Motor neuron (in vitro differentiated cells): ENCODE results near the gene ENKUR. TPM values are rescaled to one million over a fixed set of nuclear protein-coding genes. Genes with fewer than 3 reads are reported as not detected.
A peak's percentile ranks its signal among the peaks of the same experiment; 100 is the strongest.
"Not testable (repeated sequence)": the region's sequence is repeated elsewhere in the genome, so short reads cannot be mapped to it uniquely, and the experiment has no call there.

ENCODE experiments used
- ATAC-seq, 8 experiments: fragments of 200-7000 bp; cut with Tn5 transposase; replicated peaks in 6 of 8; 2 replicates each; pipeline ENCODE4 v1.8.0; 2021; ENCODE audit warnings: mild to moderate bottlenecking in 8 of 8, moderate library complexity in 8 of 8
- H3K27ac ChIP-seq, 2 donors: fragments of 250-450 bp; sonication (Bioruptor Pico); 2 replicates each; pipeline ENCODE4 v1.9.0; 2021; ENCODE audit warnings: antibody characterized with exemption in 2 of 2, mild to moderate bottlenecking in 2 of 2, moderate library complexity in 1 of 2
- H3K4me1 ChIP-seq, 2 donors: fragments of 250-450 bp; sonication (Bioruptor Pico); replicated peaks in 1 of 2; 2 replicates each; pipeline ENCODE4 v1.6.1; 2021; ENCODE audit warnings: antibody characterized with exemption in 2 of 2, mild to moderate bottlenecking in 2 of 2, moderate library complexity in 1 of 2
- H3K4me3 ChIP-seq, 5 donors: fragments of 250-450 bp; sonication (Bioruptor Pico); 2 replicates each; pipeline ENCODE4 v1.9.0; 2021; ENCODE audit warnings: antibody characterized with exemption in 5 of 5, mild to moderate bottlenecking in 5 of 5, moderate library complexity in 4 of 5
- WGBS, 10 experiments: fragments of 450-650 bp; shearing (Covaris generic); methylation state at CpG; one replicate each; pipeline ENCODE4 v1.0.0; 2022; 5-methylcytosine and 5-hydroxymethylcytosine counted together
- in situ Hi-C, 9 experiments: fragments of 400-800 bp; cut with MboI; loops; one replicate each; pipeline ENCODE4 v1.15.0; 2021; ENCODE audit warnings: low sequenced_read_pairs in 9 of 9, low pct_unique_long_range_greater_than_20kb in 2 of 9; ENCODE audit not compliant: unreplicated experiment in 9 of 9
- total RNA-seq, 8 experiments: library from RNA; unstranded; fragments of 300-600 nt; gene quantifications; 2 replicates each; pipeline versions ENCODE4 v1.2.3 to v1.2.4, GENCODE V29; 2022

ENKUR gene
- total RNA-seq, 8 experiments from 2014 or later: 0.45 to 33.6 (median 4.1) TPM

GRCh38 chr10:24983130-24983529 is 32.8 kb downstream of the ENKUR start:
- in situ Hi-C loops: loop anchor here in 1 of 9 experiments (25.0 kb wide), 2 partner anchors 246 to 346 kb away; no protein-coding TSS in a partner anchor
- Histone ChIP-seq H3K4me1 (no peaks in the 10 kb centered on the region), H3K4me3 (no peak overlapping the region), H3K27ac (no peak overlapping the region)
- 0 to 100% (median 98%) methylated on average over 1 to 4 of the region's 4 CpGs; no CpG with 5 or more reads in 3 of the 10 experiments for WGBS, 10 experiments
- peak in 3 of 8 experiments; percentile 73 to 81 (median 81) for ATAC-seq

DNA sequence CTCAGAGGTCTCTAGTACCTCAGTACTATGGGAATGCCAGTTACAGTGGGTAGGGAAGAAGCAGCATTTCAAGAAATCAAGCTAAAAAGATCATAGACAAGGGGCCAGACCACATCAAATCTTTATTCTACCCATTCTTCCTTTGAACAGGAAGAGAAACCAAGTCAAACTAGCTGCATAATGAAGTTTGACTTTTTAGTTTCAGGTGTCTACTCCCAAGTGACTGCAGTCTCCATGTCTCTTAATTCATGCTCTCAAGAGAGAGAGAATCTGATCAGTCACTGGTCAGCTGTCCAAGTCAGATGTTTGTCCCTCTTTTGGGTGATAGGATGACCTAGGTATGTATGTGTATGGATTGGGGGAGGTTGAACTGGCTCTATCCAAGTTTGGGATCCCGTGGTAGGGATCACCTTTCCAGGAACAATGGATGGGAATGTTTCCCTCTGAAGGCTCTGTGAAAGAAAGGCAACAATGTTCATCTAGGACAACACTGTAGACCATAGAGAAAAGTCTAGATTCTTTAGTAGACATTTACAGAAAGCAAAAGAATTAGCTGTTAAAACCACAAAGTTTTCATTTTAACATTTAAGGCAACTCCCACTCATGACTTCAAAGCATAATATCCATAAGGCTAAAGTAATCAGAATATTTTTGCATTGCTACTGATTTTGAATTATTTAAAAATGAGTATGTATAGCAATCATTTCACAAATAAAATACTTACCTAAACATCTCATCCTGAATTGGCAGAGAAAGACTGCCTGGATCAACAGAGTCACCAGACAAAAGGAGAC is 33.4 kb downstream of the ENKUR start:
- ATAC-seq: peak in 3 of 8 experiments; percentile 52 to 85 (median 72)
- no peaks in the 10 kb centered on the region for H3K4me1 ChIP-seq
- no peak overlapping the region for H3K4me3 ChIP-seq
- 0 to 100% (median 50%) methylated on average over 1 of the region's 1 CpG; no CpG with 5 or more reads in 4 of the 10 experiments for WGBS, 10 experiments
- in situ Hi-C loops: loop anchor here in 1 of 9 experiments (25.0 kb wide), 2 partner anchors 245 to 345 kb away; no protein-coding TSS in a partner anchor
- H3K27ac ChIP-seq: no peak overlapping the region

GRCh38 chr10:24981161-24981710 is 34.7 kb downstream of the ENKUR start:
- in situ Hi-C loops: loop anchor here in 1 of 9 experiments (25.0 kb wide), 2 partner anchors 244 to 344 kb away; no protein-coding TSS in a partner anchor
- peak in 3 of 8 experiments; percentile 74 to 78 (median 75) for ATAC-seq

GRCh38 chr10:24979685-24980084 is 36.3 kb downstream of the ENKUR start:
- in situ Hi-C loops: loop anchor here in 1 of 9 experiments (25.0 kb wide), 2 partner anchors 242 to 342 kb away; no protein-coding TSS in a partner anchor
- no peak for ATAC-seq
- WGBS, 10 experiments: 80 to 100% (median 100%) methylated on average over 1 to 4 of the region's 4 CpGs; no CpG with 5 or more reads in 5 of the 10 experiments

More at GRCh38 chr10:24981161-24981710, 34.7 kb downstream of the ENKUR start:
- 85 to 100% (median 92%) methylated on average over 1 to 5 of the region's 5 CpGs; no CpG with 5 or more reads in 2 of the 10 experiments for WGBS, 10 experiments
- no peak overlapping the region for H3K27ac ChIP-seq
- H3K4me1 ChIP-seq: no peaks in the 10 kb centered on the region
- H3K4me3 ChIP-seq: no peak overlapping the region

GRCh38 chr10:24974976-24975375 is 41.0 kb downstream of the ENKUR start:
- H3K27ac ChIP-seq: no peak overlapping the region
- in situ Hi-C loops: loop anchor here in 1 of 9 experiments (25.0 kb wide), 2 partner anchors 238 to 338 kb away; no protein-coding TSS in a partner anchor
- WGBS, 10 experiments: 0 to 100% (median 68%) methylated on average over 1 to 2 of the region's 2 CpGs; no CpG with 5 or more reads in 2 of the 10 experiments
- no peaks in the 10 kb centered on the region for H3K4me1 ChIP-seq
- ATAC-seq: peak in 3 of 8 experiments; percentile 12 to 73 (median 72)
- H3K4me3 ChIP-seq: no peak overlapping the region

More at GRCh38 chr10:24979685-24980084, 36.3 kb downstream of the ENKUR start:
- Histone ChIP-seq H3K27ac (no peak overlapping the region), H3K4me1 (no peaks in the 10 kb centered on the region), H3K4me3 (no peak overlapping the region)

DNA sequence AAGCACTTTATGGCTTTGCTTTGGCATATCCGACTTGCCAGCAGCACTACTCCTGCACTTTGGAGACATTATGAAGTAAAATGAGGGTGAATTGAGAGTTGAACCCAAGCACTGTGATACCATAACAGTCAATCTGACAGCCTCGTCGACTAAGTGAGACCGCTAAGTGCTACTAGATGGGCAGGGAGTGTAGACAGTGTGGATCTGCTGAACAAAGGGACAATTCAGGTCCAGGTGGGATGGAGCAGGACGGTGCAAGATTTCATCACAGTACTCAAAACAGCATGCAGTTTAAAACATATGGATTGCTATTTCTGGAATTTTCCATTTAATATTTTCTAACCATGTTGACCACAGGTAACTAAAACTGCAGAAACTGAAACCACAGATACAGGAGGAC is 42.8 kb downstream of the ENKUR start:
- Histone ChIP-seq H3K4me1 (peaks cover 0 to 3% of the 10 kb centered on the region in 2 donors), H3K4me3 (no peak overlapping the region), H3K27ac (no peak overlapping the region)
- ATAC-seq: peak in 2 of 8 experiments; percentile 22 to 41
- 44 to 100% (median 87%) methylated on average over 1 to 5 of the region's 5 CpGs for WGBS, 10 experiments
- in situ Hi-C loops: no loop called here

DNA sequence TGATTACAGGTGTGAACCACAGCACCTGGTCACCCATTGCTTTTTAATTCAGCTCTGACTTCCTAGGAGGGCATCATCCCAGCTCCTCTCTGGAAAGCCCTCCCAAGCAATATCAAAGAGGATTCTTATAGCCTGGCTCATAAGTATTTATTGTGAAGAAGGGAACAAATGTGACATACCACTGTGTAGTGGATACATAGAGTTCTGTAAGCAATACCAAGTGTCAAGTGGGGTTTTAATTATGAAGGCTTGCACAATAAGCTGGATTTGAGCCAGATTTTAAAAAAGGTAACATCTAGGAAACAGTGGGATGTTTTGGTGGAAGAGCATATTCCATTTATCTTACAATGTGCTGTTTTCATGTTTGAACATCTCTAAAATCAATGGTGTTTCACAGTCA is 44.6 kb downstream of the ENKUR start:
- no peak for ATAC-seq
- in situ Hi-C loops: no loop called here
- H3K4me3 ChIP-seq: no peak overlapping the region
- H3K27ac ChIP-seq: no peak overlapping the region
- H3K4me1 ChIP-seq: peaks cover 4 to 5% of the 10 kb centered on the region in 2 donors

DNA sequence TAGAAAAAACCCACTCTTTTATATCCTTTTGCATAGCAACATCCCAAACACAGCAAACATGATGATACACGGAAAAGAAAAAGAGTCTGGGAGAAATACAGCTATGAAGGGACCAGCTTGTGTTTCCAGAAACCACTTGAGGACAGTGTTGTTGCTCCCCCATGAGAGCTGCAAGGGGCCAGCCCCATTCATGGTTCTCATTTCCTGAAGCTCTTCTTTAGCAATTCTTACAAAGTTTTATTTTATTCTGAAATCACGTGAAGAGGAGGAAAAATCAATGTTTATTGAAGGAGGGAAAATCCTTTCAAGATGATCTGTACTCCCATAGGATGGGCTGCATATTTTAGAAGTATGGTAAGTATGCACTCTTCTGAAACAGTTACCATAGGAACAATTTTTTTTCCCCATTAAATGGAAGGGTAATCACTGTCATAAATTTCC is 46.1 kb downstream of the ENKUR start:
- 0 to 71% (median 52%) methylated on average over 1 to 2 of the region's 2 CpGs; no CpG with 5 or more reads in 3 of the 10 experiments for WGBS, 10 experiments
- peaks cover 4 to 5% of the 10 kb centered on the region in 2 donors for H3K4me1 ChIP-seq
- H3K4me3 ChIP-seq: no peak overlapping the region
- no peak overlapping the region for H3K27ac ChIP-seq
- in situ Hi-C loops: no loop called here
- peak in 5 of 8 experiments; percentile 39 to 95 (median 81) for ATAC-seq

GRCh38 chr10:24968951-24969350 is 47.0 kb downstream of the ENKUR start:
- in situ Hi-C loops, ATAC-seq, H3K27ac ChIP-seq, H3K4me3 ChIP-seq, H3K4me1 ChIP-seq: not testable (repeated sequence)
- 81 to 100% (median 90%) methylated on average over 4 to 11 of the region's 11 CpGs; no CpG with 5 or more reads in 1 of the 10 experiments for WGBS, 10 experiments

GRCh38 chr10:24968349-24968748 is 47.6 kb downstream of the ENKUR start:
- Histone ChIP-seq H3K4me3 (no peak overlapping the region), H3K4me1 (peaks cover 8 to 11% of the 10 kb centered on the region in 2 donors), H3K27ac (no peak overlapping the region)
- in situ Hi-C loops: no loop called here
- 77 to 100% (median 97%) methylated on average over 1 to 7 of the region's 7 CpGs; no CpG with 5 or more reads in 2 of the 10 experiments for WGBS, 10 experiments
- ATAC-seq: no peak

GRCh38 chr10:24966962-24967481 is 48.9 kb downstream of the ENKUR start:
- WGBS, 10 experiments: 59 to 100% (median 82%) methylated on average over 1 to 5 of the region's 5 CpGs; no CpG with 5 or more reads in 2 of the 10 experiments
- no peak overlapping the region for H3K27ac ChIP-seq
- peak in 3 of 8 experiments; percentile 22 to 69 (median 54) for ATAC-seq
- in situ Hi-C loops: no loop called here
- H3K4me3 ChIP-seq: no peak overlapping the region
- H3K4me1 ChIP-seq: peaks cover 11 to 15% of the 10 kb centered on the region in 2 donors

DNA sequence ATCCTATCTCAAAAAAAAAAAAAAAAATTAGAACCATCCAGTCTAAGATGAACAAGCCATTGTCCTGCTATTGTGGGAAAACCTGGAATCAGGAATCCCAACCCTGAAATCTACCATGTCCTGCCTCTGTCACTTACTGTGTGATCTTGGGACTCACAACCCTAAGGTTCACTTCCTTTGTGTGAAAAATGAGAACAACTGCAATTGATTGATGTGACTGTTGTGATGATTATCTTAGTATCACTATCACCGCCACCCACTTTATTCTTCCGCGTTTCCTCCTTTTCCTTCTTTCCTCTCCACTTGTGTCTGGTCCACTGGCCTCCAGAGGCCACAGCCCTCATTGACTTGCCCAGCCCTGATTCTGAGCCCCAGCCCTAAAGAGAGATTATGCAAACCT is 50.9 kb downstream of the ENKUR start:
- in situ Hi-C loops: no loop called here
- peak in 2 of 8 experiments; percentile 39 to 47 for ATAC-seq
- Histone ChIP-seq H3K27ac (no peak overlapping the region), H3K4me1 (peaks cover 11 to 16% of the 10 kb centered on the region in 2 donors), H3K4me3 (no peak overlapping the region)
- 68 to 95% (median 82%) methylated on average over 3 of the region's 3 CpGs; no CpG with 5 or more reads in 4 of the 10 experiments for WGBS, 10 experiments
